ACHN (cell line): ENCODE data around the gene CD22.

Source experiments
- DNase-seq: peaks from one replicate; pipeline ENCODE4 v3.0.0-alpha.2; 2015
- in situ Hi-C: cut with HindIII; loops from 2 replicates; pipeline ENCODE4 v1.10.0; 2017; ENCODE audit warnings: low sequenced_read_pairs, low pct_ligation_motif_present, low pct_unique_long_range_greater_than_20kb

Gene CD22

GRCh38 chr19:35310331-35310730 lies 18.7 kb upstream of the CD22 start:
- in situ Hi-C loops, result no loop called here
- no peak for DNase-seq

DNA sequence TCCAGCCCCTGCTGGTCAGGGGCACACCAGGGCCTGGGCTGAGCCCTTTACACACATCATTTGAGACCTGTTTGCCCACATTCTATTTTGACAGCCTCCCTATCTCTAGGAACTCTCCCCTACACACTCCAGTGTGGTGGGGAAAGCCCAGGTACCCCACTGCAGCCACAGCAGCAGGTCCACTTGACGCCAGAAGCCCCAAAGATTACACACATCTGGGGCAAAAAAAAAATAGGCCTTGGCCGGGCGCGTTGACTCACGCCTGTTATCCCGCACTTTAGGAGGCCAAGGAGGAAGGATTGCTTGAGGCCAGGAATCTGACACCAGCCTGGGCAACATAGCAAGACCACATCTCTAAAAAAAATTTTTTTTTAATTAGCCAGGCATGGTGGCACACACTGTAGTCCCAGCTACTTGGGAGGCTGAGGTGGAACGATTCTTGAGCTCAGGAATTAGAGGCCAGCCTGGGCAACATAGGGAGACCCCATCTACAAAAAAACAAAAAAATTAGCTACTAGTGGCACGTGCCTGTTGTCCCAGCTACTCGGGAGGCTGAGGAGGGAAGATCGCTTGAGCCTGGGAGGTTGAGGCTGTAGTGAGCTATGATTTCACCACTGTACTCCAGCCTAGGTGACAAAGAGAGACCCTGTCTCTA lies 18.0 kb upstream of the CD22 start:
- in situ Hi-C loops, result no loop called here
- DNase-seq, result no peak

- DNase-seq, result no peak
- in situ Hi-C loops, result no loop called here
Measured at GRCh38 chr19:35311901-35312665, 16.9 kb upstream of the CD22 start.

DNA sequence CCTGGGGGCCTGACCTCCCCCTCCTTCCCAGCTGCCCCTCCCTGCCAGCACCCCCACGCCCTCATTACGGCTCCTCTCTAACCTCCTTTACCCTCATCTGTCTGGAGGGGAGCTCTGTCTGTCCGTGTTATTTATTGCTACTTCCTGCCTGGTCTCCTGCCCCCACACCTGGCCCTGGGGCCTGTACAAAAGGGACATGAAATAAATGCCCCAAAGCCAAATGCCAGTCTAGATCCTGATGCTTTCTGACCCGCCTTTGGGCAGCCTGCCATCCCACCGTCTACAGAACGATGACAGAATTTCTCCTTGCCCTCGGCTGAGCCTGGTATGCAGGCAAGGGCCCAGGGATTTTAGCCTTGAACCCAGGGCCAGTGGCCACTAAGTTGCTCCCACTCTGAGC lies 15.4 kb upstream of the CD22 start:
- in situ Hi-C loops, result no loop called here
- no peak for DNase-seq

DNA sequence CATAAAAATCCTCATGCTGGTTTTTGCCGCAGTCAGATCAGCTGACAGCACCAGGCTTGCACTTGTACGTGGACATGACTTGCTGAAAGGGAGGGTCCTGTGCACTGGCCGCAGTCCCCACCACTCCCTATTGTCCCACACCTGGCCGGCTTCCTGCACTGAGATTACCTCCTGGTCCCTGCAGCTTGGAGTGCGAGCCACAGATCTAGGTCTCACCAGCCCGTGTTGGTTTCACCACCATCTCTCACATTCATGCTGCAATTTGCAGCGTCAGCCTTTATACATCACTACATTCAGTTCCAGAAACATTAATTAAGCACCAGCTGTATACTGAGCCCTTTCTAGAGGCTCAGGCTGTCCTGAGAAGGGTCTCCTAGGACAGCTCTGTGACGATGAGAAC lies 15.0 kb upstream of the CD22 start:
- in situ Hi-C loops, result no loop called here
- DNase-seq, result no peak

GRCh38 chr19:35314858-35315470 lies 14.0 kb upstream of the CD22 start:
- in situ Hi-C loops, result no loop called here
- DNase-seq, result no peak

DNA sequence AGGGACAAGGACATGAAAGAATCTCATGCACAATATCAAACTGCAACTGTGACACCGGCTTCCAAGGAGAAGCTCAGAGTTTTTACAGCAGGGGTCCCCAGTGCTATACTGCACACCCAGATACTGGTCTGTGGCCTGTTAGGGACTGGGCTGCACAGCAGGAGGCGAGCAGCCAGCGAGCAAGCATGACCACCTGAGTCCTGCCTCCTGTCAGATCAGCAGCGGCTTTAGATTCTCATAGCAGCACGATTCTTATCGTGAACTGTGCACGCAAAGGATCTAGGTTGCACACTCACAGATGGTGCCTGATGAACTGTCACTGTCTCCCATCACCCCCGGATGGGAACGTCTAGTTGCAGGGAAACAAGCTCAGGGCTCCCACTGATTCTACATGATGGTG lies 13.1 kb upstream of the CD22 start:
- DNase-seq, result no peak
- in situ Hi-C loops, result no loop called here

DNA sequence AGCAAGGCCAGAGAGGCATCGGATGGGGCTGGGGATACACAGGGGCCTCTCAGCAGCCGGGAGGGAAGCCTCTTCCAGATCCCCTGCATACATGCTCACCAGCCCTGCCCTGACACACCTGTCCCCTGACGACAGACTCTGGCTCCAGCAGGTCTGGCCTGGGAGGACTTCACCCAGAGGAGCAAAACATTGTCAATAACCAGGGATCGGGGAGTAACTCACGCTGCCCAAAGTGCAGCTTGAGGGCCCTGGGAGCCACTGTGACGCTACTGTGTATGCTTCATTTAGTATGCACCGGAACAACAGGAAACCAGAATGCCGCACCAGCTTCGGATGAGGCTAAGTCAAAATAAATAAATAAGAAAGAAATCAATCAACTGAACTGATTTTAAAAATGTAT lies 12.4 kb upstream of the CD22 start:
- no peak for DNase-seq
- in situ Hi-C loops, result no loop called here

DNA sequence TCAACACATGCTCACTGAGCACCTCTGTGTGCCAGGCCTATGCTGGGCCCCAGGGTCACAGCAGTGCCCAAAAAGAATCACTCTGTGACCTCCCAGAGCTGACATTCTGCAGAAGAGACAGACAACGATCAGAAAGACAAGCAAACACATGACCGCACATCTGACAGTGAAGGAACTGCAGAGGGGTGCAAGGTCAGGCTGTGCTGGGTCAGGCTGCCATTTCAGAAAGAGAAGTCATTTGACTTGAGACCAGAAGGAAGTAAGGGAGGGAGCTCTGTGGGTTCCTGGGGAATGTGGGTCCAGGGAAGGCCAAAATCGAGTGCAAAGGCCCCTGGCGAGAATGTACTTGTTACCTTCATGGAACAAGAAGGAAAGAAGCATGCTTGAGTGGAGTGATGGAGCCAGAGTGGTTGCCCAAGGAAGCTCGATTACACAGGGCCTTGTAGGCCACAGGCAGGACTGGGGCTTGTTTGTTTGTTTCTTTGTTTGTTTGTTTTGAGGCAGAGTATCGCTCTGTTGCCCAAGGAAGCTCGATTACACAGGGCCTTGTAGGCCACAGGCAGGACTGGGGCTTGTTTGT lies 11.4 kb upstream of the CD22 start:
- in situ Hi-C loops, result no loop called here
- no peak for DNase-seq

DNA sequence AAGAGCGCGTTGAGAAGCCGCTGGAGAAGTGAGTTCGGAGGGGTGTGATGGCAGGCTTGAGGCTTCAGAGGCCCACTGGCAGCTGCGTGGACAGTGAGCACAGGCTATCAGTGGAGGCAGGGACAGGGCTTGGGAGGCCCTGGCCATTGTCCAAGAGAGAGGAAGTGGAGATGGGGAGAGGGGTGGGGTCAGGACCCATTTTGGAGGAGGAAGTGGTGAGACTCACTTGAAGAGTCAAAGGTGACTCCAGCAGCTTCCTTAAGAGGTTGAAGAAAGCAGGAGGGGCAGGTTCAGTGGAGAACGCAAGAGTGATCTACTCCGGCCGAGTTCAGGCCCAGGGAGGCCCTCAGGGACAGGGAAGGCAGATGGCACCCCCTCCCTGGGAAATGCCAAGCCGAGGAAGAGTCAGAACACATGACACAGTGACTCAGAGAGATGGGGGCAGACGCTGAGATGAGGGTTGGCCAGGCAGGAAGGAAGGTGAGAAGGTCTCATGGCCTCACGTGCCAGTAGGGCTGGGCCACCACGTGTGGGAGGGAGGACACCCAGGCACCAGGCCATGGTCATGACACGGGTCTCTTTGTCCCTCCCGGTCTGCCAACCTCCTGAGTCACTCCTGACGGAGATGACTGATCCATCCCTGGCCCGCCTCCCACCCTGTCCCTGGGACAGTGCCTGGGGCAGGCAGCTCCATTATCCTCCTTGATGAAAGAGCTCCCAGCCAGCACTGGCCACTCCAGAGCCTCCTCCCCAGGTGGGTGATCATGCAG lies 10.1 kb upstream of the CD22 start:
- DNase-seq, result no peak
- in situ Hi-C loops, result no loop called here

DNA sequence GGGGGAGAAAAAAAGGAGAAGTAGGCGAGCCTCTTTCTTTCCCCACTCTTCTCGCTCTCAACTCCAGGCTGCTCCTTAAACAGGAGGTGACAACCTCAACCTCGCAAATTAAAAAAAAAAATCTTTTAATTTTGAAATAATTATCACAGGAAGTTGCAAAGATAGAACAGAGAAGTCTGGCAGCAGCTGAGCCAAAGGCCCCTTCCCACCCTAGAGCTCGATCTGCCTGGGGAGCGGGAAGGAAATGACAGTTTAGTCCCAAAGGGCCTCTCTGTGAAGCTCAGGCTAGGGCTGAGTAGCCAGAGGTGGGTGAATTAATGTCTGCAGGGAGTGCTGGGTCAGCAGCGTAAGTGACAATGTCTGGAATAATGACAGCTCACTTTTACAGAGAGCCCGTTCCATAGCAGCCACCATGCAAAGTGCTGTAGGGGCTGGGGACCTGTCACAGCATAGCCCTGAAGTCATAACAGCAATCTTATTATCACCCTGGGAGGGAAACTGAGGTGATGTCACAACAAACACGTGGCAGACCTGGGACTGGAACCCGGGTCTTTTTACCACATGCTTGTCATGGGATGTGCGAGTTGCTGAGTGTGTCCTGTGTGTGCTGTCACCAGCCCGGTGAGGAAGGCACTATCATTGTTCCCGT lies 8.8 kb upstream of the CD22 start:
- DNase-seq, result no peak
- in situ Hi-C loops, result no loop called here

- no peak for DNase-seq
- in situ Hi-C loops, result no loop called here
Measured at GRCh38 chr19:35321291-35321690, 7.7 kb upstream of the CD22 start.

GRCh38 chr19:35322014-35322413 lies 7.0 kb upstream of the CD22 start:
- in situ Hi-C loops, result no loop called here
- DNase-seq, result no peak

GRCh38 chr19:35327642-35328041 lies 1.3 kb upstream of the CD22 start:
- in situ Hi-C loops, result no loop called here
- no peak for DNase-seq

GRCh38 chr19:35329323-35329722 lies 336 bp downstream of the CD22 start:
- in situ Hi-C loops, result no loop called here
- DNase-seq, result no peak

DNA sequence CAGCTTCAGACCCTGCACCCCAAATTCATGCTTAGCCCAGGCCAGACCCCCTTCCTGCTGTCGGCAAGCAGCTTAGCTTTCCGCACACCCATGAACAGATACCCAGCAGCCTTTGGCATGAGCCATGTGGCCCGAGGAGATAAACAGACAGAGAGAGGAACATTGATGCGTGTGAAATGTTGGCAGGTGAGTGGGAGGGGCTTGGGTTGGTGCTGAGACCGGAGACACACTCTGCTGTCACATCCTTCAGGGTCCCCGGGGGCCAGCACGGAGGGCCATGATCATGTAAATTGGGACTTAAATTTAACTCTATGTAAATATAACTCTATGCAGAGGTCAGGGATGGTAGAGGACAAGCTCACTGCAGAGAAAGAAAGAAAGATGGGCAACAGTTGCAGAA lies 1.5 kb downstream of the CD22 start:
- no peak for DNase-seq
- in situ Hi-C loops, result no loop called here

DNA sequence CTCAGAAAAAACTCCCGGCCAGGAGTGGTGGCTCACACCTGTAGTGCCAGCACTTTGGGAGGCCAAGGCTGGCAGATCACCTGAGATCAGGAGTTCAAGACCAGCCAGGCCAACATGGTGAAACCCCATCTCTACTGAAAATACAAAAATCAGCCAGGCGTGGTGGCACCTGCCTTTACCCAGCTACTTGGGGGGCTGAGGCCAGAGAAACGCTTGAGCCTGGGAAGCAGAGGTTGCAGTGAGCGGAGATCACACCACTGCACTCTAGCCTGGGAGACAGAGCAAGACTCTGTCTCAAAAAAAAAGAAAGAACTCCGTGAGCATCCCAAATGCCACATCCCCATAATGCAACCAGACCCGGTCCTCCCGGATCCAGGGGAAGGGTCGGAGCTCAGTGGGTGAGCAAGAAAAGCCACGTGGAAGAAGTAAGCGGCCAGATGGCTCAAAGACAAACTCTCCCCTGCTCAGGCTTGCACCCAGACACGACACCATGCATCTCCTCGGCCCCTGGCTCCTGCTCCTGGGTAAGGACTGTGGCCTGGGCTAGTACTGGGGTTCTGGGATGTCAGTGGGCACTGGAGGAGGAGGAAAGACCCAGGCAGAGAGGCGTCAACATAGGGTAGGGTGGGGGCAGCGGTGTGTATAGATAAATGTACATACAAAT lies 2.7 kb downstream of the CD22 start:
- no peak for DNase-seq
- in situ Hi-C loops, result no loop called here

DNA sequence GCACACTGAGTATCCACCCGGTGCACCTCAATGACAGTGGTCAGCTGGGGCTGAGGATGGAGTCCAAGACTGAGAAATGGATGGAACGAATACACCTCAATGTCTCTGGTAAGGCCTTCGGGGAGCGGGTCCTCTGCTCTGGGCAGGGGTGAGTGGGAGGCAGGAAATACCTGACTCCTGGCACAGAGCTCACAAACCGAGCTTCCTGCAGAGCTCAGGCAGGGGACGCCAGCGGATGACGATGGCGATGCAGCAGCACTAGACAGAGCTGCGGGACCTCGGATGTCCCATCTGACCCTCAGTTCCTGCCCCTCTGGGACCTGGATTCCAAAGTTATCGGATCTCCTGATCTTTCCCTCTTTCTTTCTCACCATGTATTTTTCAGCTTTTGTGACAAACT lies 3.8 kb downstream of the CD22 start:
- in situ Hi-C loops, result no loop called here
- DNase-seq, result no peak
